HG02885 (cell line): ENCODE measurements around the gene FAM185A.
"Not testable (repeated sequence)": the region's sequence is repeated elsewhere in the genome, so short reads cannot be mapped to it uniquely, and the experiment has no call there.

ENCODE experiments used
- ATAC-seq: cut with Tn5 transposase; IDR thresholded peaks from one replicate; pipeline ENCODE4 v1.9.1; 2021; ENCODE audit warnings: mild to moderate bottlenecking; ENCODE audit not compliant: unreplicated experiment, poor library complexity

Gene FAM185A

DNA sequence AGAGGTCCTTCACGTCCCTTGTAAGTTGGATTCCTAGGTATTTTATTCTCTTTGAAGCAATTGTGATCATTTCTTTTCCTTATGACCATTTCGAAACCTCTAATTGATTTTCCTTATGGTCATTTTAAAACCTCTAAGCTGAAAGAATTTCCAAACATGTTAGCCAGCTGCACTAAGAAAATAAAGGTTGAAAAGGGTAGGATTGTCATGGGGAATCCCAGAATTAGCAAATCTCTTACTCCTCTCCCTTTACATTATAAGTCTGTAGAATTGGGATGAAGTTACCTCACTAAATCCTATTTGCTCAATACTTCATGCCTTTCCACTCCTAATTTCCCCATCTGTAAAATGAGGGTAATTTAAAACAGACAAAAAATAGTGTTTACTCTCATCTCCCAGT lies 79.5 kb downstream of the FAM185A start:
- ATAC-seq, result no peak

DNA sequence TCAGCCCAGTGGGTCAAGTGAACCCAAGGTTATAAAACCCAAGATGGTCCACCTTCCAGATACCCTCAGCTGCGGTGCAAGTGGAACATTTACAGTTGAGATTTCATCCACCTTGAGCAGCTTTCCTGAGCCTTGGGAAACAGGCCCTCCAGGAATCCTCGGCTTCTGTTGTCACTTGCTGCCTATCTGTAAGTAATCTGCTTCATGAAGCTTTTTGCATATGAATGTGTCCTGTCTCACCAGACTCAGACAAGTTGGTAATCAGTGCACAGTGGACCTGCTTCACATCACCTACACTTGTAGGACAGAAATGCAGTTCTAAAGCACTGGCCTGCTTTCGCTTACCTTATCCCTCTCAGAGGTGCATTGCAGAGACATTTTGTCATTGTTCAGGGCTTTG lies 80.3 kb downstream of the FAM185A start:
- no peak for ATAC-seq

DNA sequence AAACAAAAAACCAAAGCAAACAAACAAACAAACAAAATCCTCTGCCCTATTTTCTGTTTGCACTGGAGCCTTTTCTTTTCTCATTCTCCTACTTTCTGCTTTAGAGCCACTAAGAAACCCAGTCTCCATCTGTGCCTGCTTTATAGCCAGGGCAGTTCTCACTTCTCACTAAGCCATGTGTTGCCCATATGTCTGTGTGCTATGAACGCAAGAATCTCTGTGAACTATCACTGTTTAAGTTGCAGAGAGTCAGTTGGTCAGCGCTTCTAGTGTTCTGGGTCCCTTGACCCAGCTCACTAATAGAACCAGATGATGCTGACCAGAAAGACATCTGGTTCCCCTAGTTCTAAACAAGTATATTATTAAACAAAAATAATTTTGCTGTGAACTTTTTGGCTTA lies 81.4 kb downstream of the FAM185A start:
- no peak for ATAC-seq

DNA sequence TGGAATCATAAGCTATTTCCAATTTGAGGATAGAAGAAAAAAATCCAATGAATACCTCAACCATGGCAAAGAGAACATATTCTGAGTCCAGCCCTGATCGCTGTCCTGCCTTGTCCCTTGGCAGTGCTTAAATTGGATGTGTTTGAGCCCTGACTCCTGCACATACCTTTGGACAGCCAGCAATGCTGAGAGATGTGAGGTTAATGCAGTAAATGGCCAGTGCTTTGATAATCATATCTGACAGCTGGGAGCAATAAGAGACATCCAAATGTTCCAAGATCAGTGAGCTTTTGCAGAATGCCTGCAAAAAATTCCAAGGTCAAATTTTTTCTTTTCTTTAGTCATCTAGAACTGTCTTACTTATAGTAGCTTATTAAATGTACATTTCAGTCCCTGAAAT lies 83.9 kb downstream of the FAM185A start:
- ATAC-seq, result no peak

DNA sequence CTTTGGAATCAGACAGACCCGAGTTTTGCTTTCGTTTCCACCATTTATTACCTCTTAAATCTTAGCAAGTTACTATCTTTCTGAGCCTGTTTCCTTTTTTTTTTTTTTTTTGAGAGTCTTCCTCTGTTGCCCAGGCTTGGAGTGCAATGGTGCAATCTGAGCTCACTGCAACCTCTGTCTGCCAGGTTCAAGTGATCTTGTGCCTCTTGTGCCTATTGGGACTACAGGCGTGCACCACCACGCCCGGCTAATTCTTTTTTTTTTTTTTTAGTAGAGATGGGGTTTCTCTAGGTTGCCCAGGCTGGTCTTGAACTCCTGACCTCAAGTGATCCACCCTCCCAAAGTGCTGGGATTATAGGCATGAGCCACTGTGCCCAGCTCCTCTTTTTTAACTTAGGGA lies 84.5 kb downstream of the FAM185A start:
- ATAC-seq, result no peak

DNA sequence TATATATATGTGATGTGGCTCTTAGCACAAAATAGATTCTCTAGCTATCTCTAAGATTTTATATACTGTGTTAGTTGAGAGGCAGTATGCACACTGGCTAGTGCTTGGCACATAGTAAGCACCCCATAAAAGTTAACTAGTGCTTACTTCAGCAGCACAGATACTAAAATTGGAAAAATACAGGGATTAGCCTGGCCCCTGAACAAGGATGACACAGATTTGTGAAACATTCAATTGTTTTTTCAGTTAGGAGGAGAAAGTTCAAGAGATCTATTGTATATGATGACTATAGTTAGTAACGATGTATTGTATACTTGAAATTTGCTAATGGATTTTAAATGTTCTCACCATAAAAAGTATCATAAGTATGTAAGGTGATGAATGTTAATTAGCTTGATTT lies 85.7 kb downstream of the FAM185A start:
- no peak for ATAC-seq

DNA sequence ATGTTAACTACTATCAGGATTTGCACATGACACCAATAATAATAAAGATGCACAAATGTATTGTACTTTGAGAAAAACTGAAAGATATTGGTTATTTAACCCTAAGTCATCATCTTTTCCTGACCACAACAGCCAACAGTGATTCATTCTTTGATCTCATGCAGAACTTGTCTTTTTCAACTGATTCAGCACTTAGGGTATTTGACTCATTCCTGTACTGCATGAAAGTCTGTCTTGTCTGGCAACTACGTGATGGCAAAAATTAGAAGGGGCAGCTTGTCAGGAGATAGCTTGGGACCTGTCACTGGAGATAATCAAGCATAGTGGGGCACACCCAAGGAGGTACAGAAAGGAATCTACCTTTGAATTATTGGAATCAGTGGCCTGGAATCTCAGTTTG lies 86.2 kb downstream of the FAM185A start:
- ATAC-seq, result peak; percentile 97

DNA sequence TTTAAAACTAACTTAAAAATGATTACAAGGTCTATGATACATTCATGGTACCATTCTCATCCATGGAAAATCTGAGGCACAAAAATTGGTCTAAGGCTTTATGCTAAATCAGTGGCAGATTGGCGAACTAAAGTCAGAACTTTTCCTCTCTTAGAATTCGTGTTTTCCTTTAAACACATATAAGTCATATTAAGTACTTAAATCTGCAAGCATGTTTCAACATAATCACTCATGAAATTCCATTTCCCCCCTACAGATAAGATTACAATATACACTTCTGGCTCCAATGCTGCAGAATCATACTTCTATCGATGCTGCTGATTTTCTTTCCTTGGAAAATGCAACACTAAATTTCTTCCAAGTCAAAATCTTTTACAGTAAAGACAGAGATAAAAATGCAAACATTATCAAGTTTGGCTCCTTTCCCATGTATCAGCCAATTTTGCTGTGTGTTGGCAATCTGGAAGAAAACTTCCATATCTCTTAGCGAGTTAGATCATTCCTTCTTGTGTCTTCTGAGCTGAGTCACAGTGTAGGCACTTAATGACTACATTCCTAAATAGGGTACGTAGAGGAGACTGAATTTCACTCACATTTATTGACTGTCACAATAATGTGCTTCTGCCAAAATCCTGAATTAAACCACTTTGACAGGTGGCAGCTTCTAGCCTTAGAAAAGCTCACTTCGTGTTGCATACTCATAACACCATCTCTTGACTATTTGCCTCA lies 87.6 kb downstream of the FAM185A start:
- ATAC-seq, result no peak

DNA sequence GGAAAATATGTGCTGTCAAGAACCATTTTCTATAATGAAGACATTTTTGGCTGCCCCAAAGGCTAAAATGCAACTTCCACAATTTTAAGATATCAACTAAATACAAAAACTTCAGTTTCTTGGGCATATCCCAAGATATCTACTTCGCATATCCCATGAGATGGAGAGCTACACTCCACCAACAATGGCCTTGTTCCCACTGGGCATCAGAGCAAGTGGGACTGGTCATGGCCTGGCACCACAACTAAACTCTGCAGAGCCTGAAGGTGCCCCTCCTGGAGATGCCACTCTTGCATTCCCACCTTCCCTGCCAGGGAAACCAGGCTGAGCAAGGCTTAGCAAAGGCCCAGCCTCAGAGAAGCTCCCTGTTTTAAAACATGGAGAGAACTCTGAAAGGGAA lies 88.2 kb downstream of the FAM185A start:
- no peak for ATAC-seq

DNA sequence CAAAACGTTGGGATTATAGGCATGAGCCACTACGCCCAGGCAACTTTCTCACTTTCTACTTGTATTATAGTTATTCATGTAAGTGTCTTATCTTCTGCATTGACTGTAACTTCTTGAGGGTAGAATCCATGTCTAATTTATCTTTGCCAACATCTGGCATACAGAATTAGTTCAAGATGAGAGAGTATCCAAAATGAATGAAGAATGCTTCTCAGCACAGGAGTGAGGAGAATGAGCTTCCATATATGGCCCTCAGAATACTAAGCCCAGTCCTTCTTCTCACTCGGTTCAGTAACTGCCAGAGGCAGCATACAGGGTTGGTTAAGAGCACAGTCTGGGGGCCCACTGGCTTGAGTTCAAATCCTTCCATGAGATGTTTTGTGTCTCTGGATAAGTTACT lies 89.0 kb downstream of the FAM185A start:
- ATAC-seq, result no peak

DNA sequence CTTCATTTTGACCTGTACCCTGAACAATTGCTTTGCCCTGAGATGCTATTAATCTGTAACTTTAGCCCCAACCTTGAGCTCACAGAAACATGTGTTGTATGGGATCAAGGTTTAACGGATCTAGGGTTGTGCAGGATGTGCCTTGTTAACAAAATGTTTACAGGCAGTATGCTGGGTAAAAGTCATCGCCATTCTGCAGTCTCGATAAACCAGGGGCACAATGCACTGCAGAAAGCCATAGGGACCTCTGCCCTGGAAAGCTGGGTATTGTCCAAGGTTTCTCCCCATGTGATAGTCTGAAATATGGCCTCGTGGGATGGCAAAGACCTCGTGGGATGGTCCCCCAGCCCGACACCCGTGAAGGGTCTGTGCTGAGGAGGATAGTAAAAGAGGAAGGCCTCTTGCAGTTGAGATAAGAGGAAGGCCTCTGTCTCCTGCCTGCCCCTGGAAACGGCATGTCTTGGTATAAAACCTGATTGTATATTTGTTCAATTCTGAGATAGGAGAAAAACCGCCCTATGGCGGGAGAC lies 89.8 kb downstream of the FAM185A start:
- not testable (repeated sequence) for ATAC-seq

DNA sequence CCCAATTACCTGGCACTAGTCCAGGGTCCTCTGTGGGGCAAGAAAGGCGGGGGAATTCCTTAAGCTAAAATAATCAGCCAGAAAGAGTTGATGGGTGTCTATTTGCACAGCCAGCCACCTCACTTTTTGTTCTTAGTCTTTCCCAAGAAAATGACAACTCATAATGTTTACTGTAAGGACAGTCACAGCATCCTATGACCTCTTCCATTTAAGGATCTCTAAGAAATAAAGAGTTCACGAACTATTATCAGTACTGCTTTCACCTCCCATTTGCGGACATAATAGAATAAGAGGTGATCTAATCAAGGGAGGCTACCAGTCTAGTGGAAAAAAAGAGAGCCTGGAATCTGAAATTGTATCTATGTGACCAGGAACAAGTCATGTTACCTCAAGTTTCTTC lies 91.6 kb downstream of the FAM185A start:
- no peak for ATAC-seq

DNA sequence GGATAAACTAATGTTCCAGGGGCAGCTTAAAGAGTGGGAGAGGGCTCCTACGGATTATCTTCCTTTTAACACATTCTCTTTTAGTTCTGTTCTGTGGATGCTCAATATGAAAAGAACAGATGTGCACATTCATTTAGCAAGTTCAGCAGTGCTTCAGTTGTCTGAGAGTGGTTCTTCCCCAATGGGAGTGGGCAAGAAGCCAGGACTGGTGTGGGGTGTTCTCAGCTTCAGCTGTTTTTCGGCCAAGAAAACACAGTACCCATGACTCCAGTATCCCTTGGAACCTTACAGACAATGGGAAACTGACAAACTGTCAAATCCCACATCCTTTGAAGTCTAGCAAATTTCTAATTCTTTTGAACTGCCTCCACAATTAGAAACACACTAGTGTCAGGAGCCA lies 92.5 kb downstream of the FAM185A start:
- ATAC-seq, result no peak

DNA sequence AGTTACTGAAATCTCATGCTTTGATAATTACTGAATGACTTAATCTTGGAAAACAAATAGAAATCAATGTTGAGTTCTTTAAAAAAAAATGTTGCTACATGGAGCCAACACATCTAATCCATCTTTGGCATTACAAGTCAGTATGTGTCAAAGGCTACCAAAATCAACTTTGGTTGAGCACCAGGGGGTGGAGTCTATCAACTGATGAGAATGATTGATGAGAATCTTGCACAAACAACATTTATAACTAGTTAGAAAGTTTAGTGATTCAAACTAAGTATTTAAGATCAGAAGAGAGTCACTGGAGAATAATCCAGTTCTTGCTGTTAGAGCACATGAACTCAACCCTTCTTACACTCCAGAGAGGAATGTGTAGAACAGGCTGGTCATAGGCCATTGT lies 93.5 kb downstream of the FAM185A start:
- no peak for ATAC-seq

DNA sequence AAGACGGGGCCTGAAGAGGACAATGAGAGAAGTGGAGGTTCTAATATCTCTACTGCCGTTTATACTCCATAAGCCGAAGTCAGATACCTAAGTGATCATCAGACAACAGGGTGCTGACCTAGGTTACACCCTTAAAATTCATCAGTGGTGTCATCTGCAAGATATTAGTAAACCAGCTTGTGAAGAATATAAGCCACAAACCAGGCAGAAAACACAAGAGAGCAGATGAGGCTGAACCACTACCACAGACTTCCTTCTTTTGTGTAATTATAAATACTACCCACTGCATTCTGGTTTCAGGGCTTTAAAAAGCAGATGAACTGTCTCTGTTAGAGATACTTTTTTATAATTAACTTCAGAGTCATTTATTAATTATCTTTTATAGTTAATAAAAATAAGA lies 95.1 kb downstream of the FAM185A start:
- peak; percentile 91 for ATAC-seq

DNA sequence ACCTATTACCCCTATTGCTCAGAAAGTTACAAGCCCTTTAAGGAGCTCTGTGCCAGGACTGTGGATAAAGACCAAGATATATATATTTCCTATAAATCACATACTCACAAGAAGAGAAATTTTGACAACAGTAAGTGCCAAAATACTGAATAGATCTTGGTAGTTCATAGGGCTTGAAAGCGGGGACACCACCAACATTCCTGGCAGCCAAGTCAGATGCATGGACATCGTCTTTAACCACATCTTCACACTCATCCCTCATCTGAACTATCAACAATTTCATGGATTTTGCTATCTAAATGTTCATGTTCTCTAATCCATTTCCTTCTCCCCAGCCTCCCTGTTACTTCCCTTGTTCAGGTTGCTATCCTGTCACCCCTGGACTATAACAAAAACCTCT lies 96.5 kb downstream of the FAM185A start:
- ATAC-seq, result no peak

DNA sequence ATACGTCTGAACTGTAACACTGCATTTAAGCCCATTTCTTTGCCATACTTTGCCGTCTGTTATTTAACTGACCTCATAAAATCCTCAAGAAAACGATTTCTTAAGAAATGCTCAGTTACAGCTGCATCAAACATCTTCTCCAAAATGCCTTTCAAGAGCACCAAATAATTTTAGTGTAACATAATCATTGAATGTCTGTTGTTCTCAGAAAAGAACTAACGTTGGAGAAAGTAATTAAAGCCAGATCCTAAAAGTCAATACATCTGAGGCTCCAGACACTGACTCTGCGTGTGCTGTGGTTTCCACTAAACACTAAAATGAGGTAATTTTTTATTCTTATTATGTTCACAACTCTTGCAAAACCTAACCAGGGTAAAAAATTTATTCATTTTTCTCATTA lies 100.3 kb downstream of the FAM185A start:
- no peak for ATAC-seq

DNA sequence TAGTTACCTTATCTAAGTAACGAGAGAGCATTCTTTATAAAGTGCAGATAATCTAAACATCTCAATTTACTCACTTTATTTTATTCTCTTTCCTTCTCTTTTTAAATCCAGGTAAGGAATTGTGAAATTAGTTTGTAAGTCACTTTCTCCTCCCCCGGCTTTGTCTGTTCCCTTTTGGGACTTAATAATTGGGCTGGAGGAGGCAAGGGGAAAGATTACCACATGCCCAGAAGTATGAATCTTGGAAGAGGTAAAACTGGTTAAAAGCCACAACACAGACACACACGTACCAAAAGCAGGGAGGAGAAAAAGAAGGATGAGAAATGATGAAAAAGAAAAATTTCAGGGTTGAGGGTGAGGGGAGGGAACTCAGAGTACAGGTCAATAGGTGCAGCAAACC lies 100.7 kb downstream of the FAM185A start:
- no peak for ATAC-seq

DNA sequence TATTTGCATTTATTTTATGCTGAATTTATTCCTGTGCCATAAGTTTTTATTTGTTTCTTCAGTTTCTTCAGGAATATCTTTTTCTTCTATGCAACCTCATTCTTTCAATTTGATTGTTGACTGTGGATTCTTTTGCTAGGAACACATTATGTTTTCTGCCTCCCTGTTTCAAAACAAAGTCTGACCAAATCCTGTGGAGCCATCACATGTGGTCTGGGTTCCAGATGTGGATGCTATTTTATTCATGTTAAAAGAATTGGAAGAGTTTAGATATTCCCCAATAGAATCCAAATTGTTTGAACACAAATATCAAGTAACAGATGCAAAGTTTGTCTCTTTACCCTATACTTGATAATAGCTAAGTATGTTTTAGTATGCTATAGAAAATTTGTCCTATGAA lies 107.2 kb downstream of the FAM185A start:
- ATAC-seq, result no peak
